Embryonic facial prominence (tissue), 1 donor: ENCODE results near the gene KIF21B.
"Not testable (repeated sequence)": the region's sequence is repeated elsewhere in the genome, so short reads cannot be mapped to it uniquely, and the experiment has no call there.

Experiments used
- DNase-seq: peaks from one replicate; pipeline ENCODE4 v3.0.0-alpha.2; 2016; ENCODE audit errors: extremely low spot score

The KIF21B gene

DNA sequence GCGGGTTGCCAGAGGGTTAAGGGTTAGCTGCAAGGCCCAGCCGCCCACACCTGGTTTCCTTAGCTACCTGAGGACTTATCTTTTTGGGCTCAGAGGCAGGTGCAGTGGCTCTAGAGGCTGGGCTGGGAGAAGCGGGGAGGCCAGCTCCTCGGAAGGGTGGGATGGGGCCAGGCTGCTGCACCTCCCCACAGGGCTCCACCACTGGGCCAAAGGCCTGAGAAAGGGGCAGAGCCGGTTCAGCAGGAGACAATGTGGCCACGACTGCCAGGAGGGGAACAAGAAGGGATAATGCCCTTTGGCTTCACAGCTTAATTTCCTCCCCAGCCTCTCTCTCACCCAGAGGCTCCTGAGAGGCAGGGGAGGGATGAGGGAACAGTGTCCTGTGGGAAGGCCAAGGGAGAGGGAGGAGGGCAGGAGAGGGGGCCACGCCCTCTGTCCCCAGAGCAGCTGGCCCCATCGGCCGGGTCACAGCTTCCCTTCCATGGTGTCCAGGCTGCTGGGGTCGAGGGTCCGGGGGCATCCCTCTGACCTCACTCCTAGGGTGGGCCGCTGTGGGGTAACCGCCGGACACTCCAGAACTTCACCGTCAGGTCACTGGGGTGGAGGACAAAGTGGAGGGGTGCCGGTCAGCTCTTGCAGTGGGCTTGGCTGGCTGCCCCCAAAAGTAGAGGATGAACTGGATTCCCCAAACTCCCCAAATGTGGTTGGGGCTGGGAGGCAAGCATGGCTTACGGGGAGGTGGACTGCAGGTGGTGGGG lies 50.4 kb downstream of the KIF21B start:
- no peak for DNase-seq

DNA sequence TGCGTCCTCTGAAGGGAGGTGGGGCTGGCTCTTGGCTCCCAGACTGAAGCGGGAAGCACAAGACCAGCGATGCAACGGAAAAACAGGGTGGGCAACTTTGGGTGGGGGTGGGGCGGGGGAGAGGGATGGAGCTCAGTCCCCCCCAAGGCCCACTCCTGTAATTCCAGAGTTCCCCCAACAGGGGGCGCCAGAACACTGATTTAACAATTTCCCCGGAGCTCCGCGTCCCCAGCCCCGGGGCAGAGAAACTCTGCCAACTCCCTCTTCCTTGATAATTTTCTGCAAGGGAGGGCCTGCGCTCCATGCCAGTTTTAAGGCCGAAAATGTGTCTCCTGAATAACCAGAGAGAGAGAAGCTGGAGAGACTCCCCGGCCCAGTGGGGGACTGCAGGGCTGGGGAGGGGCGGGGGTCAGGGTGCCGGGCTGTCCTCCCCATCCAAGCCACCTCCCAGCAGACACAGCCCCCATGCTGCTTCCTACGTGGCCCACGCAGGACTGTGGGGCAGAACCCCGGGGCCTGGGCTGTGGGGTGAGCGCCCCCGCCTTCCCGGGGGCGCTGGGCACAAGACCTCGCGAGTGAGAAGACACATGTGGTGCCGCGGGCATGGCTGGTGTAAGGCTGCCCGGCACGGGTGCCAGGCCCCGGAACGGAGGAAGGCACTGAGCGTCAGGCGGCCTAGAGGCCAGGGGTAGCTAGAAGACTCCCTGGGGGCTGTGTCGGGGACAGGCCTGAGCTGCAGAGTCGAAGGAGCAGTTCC lies 51.4 kb downstream of the KIF21B start:
- DNase-seq: peak; percentile 47

DNA sequence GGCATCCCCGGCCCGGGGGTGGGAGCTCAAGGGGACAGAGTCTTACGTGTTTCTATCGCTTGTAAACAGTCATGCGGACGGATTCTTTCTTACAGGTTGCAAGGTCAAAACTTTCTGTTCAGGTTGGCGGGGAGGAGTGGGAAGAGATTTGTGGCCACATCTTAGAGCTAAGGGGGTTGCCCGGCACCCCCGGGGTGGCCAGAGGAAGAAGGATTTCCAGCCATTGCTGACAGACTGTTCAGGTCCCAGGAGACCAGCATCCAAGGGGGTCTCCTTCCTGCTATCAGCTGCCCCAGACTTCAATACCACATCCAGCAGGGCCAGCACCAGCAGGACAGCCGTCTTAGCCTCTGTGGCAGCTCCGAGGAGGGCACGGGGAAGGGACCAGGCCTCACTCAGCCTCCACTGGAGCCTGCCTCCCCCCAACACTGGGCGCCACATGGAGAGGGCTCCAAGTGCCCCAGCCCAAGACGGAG lies 52.0 kb downstream of the KIF21B start:
- DNase-seq: no peak

DNA sequence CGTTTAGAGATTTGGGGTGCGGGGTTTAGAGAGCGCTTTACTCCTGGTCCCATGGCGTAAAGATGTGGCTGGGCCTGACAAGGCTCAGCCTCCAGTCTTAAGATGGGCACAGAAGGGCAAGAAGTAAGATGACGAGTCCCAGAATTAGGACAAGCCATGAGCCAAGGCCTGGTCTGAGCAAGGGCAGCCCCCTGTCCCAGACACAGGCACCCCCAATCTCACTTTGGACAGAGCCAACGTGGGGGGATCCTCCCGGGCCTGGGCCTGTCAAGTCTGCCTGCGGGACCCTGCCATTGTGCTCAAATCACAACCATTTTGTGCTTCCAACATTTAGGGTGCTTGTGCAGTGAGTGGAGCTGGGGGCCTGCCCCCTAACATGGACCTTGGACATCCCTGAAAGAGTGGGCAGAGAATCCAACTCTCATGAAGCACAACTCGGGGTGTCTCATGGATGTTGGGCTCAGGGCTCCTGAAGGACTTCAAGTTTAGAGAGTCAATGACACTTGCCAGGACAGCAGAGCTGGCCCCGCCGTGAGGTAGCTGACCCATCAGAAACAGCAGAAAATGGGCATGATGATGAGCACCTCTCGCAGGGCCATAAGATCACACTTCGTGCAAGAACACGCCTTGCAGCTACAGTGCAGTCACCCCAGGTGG lies 52.6 kb downstream of the KIF21B start:
- DNase-seq: no peak

DNA sequence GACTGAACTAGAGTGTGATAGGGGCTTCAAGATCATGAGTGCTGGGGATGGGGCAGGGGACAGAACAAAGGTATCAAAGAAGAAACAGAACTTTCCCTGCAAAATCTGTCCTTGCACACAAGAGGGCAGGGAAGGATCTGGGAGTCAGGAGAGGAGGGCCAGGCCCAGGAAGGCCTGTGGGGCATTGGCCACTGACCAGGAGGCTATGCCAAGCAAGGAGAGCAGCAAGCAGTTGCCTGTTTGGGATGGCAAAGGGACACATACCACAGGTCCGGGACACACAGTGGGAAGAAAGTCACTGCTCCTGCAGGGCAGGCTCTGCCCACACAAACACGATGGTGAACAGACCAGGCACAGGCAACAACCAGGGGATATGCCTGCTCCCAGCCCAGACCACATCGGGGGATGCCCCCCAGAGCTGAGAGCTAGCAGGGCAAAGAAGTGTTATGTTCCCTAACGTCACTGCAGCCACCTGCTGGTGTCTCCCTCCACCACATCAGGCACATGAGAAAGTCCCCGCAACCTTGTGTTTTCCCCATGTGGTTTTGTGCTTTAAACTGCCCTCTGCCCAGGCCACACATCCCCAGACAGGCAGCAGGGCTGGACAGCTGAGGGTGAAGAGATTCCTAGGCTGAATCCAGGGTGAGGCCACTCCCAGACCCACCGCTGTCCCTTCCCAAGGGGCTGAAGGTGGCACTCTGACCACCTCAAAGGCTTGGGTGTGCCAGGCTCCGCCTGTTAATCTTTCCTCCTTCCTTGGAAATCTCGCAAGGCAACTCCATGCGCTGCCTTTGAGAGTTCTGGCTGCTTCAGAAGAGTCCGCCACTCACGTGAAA lies 53.6 kb downstream of the KIF21B start:
- no peak for DNase-seq

DNA sequence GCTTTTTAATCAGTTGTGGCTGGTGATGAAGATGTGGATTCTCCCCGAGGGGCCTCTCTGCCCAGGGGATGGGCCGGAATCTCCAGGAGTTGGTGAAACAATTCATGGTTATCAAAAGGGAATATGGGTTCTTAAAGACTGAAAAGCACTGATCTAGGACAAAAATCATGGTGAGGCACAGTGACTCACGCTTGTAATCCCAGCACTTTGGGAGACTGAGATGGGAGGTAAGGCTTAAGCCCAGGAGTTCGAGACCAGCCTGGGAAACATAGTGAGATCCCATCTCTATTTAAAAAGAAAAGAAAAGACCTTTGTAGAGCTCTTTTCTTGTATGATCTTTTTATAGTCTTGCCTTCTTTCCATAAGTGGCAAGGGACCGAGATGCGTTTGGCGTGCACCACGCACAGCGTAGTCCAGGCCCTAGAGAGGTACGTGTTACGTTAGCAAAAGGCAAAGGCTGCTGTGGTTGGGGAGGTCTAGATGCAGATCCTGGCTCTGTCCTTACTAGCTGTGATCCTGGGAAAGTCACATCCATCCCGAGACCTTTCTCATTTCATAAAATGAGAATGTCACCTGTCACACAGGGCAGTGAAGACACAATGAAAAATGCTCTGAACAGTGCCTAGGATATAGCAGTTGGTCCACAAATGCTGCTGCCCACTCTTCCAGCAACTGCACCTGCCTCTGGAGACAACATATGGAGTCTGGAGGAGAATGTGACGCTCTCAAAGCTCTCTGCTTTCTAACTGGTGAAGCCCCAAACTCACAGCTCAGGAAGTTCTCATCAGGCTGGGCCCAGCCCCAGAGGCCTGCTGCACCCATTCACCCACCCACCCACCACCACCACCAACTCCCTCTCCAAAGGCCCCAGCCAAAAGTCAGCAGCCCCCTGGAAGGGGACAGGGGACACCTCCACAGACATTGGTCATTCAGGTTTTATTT lies 54.8 kb downstream of the KIF21B start:
- no peak for DNase-seq

DNA sequence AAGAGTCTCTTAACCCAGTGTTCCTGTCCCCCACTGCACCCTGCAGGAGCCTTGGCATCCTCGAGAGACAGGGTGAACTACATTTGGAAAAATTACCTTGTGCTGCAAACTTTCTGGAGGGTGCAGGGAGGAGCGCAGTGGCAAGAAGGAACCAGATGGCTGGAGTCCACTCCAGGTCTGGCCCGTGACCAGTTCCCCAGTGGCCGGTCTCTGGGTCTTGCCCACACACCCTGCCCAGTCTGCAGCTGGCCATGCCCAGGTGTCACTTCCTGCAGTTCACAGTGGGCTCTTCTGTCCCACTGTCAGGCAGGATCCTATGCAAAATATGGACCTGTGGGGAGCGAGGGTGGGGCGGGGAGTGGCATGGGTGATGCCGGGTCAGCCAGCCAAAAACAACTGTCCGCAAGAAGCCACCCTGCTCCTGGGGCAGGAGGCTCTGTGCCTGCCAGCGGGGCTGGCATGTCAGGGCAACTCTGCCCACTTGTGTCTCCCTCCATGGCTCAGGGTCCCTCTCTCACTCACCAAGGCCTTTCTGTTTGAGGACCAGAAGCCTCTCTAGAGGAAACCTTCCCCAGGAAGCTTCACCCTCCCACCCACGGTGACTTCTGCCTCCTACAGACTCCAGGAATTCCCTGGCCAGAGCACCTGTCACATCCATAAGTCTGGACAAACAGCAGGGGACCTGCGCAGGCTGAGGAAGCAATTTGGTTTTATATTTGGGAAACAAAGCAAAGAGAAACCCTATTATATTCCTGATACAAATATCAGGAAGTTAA lies 55.6 kb downstream of the KIF21B start:
- DNase-seq: no peak

DNA sequence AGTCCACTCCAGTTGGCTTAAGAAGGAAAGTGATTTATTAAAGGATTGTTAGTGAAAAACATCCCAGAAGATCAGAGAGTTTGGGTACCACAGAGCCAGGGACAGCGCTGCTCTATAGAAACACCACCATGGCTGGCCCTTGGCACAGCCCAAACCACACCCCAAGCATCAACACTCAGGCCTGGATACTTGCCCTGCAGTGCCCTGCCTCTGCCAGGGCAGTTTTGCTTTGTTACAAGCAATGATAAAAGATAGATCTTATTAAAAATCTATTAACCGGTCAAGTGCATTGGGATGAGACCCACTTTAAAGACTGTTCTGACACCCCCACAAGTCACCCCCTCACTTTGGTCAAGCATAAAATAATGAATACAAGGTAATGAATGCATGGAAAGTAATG lies 56.6 kb downstream of the KIF21B start:
- DNase-seq: no peak

DNA sequence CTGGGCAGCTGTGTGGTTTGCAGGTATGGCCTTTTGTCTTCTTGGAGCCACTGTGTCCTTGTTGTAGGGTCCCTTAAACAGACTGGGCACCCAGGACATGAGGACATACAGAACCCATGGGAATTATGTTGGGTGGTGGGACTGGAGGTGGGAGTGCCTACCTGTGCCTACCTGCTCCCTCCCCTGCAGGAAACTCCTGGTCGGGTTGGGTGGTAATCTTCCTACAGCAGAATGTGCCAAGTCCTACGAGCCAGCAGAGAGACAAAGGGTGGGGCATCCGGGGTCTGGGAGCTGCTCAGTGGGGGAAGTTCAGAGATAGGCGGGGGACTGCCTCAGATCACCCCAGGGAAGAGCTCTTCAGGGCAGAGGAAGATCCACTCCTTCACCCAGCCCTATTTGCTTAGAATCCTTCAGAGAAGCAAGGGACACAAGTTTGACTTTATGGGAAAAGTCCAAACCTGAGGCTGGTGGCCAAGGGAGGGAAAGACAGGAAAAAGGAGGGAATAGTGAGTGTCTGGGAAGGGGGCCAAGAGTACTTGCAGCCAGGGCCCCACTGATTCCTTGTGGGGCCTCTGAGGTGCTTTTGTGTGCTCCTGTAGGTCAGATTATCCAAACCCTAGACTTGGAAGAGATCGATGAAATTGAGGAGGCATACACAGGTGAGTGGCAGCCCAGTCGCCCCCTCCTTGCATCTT lies 58.3 kb downstream of the KIF21B start:
- DNase-seq: no peak

DNA sequence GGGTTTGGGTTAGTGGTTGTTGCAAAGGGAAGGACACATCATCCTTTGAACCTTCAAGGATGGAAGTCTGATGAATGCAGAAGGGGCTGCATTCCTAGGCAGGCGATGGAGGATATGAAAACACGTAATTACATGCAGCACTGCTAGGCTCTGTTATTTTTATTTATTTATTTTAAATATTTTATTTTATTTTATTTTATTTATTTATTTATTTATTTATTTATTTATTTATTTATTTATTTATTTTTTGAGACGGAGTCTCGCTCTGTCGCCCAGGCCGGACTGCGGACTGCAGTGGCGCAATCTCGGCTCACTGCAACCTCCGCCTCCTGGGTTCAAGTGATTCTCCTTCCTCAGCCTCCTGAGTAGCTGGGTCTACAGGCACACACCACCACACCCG lies 59.6 kb downstream of the KIF21B start:
- DNase-seq: not testable (repeated sequence)

DNA sequence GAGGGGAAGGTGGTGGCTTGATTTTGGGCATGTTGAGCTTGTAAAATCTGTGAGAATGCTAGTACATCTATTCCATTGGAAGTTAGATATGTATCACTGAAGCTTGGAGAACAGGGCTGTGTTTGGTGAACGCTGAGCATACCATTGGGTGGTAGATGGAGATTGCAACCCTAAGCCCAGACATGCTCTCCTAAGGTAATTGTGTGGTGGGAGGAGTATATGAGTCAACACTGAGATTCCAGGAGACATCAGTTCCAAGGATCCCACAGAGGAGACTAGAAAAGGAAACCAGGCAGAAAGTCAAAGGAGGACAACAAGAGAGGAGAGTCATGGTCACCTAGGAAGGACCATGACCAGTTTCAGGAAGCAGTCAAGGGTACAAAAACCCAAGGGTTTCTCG lies 60.4 kb downstream of the KIF21B start:
- no peak for DNase-seq

DNA sequence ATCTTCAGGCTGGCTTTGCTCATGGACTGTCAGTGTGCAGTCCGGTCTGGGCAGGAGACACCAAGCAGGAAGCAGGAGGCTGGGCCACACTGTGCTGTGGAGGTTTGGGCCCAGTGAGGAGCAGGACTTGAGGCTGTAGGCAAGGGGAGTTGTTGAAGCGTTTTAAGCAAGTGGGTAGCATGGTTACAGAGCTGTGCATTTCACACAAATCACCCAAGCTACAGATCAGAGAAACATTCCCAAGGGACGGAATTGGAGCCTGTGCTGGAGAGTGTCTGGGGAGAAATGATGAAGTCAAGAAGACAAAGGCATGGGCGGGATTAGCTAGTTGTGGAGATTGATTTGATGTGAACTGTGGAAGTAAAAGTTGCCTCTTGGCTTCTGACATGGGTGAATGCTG lies 60.9 kb downstream of the KIF21B start:
- no peak for DNase-seq

DNA sequence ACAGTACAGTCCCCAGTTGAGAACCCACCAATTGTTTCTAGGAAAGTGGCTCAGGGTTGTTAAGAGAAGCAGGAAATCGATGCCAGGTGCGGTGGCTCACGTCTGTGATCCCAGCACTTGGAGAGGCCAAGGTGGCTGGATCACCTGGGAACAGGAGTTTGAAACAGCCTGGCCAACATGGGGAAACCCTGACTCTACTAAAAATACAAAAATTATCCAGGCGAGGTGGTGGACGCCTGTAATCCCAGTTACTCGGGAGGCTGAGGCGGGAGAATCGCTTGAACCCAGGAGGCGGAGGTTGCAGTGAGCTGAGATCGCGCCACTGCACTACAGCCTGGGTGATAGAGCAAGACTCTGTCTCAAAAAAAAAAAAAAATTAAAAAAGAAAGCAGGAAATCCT lies 61.4 kb downstream of the KIF21B start:
- DNase-seq: not testable (repeated sequence)

DNA sequence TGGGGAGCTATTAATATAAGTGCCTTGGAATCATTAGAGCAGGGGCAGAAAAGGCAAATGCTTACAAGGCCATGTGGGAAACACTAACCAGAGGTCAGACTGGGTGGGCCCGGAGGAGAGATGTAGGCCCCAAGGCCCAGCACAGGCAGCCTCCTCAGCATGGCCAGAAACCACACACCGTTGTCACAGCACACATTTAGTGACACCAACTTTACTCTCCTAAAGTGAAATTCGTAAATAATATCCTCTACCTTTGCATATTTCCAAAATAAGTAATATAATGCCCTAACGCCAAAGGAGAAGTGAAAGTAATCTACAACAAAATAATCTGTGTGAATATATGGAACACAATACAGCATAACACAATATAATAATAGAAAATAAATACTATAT lies 62.6 kb downstream of the KIF21B start:
- DNase-seq: no peak

DNA sequence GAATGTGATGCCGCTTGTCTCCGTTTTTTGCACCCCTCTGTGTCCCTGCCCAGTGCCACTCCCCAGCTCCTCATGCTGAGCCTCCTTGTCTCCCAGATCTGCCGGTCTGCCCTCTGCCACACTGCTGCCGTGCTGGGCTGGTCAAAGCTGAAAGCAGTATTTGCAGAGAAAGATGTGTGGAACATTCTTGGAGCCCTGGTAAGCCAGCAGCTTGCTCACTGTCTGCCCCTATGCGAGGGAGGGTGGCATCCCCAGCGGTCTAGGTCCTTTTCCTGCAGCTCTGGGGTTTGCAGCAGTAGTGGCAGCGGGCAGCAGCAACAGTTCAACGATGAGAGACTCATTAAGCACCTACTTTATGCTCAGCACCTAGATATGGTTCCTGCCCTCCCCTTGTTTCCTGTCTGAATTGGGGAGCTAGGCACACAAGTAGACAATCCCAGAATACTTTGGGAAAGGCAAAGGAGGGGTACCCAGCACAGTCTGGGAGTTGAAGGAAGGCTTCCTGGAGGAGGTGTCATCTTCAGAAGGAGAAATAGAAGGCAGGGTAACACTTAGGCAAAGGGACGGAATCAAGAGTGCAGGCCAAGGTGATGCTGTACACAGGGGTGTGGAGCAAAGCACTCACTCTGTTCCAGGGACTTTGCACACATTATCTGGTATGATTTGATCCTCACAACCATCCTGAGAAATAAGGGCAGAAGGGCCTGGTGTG lies 63.1 kb downstream of the KIF21B start:
- DNase-seq: no peak

DNA sequence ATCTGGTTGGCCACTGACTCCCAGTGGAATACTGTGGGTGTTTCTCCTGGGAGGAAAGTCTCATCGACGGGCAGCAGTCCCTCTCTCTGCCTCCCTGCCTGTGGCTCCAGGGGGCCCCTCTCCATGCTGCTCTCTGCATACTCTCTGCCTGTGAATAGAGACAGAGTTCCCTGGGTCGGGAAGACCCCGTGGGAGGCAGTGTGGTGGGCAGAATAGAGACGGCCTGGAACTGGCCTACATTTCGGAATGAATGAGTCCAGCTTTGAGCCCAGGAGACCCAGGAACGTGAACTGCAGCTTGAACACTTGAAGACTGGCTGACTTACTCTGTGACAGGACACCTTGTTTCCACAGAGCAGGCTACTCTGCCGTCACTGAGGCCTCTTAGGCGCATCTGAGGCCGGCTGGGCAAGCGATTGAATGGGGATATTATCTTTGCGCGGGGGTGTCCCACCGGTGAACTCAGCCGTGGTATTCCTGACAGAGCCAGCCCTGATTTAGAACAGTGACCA lies 64.0 kb downstream of the KIF21B start:
- DNase-seq: no peak

DNA sequence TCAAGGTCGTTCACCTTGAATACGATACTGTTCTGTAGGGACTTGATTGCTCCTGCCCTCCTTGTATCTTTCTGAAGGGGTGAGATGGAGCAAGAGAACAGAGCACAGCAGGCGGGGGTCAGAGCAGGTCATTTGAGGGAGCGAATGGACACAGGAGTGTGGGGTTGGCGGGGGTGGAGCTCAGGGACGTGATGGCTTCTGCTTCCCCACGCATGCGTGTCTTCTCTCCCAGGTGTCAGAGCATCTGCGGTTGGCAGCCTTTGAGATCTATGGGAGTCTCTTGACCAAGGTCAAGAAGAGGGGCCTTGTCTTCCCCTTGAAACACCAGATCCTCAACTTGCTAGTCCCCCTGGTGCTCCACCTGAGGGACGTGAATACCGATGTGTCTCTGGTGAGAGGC lies 64.9 kb downstream of the KIF21B start:
- DNase-seq: no peak

DNA sequence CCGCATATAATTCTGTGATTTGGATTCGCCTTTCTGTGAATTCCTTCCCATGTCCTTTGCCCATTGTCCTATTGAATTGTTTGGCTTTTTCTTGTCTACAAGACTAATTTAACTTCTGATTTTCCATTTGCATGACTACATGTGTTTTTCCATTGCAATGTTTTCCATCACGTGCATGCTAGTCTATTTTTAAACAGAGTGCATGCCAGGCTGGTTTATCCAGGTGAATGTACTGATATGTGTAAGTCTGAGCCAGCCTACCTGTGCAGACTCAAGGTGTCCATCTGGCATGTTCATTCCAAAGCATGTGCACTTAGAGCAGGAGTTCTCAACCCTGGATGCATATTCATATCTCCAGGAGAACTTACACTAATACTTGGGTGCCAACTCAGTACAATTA lies 69.1 kb downstream of the KIF21B start:
- no peak for DNase-seq
